ENCODE measurements around the gene FRMD1. TPM values are rescaled to one million over a fixed set of nuclear protein-coding genes. Genes with fewer than 3 reads are reported as not detected.

Gene FRMD1
- total RNA-seq, 4 donors from 2014 or later: 35.4 to 86.4 (median 47.7) TPM

DNA sequence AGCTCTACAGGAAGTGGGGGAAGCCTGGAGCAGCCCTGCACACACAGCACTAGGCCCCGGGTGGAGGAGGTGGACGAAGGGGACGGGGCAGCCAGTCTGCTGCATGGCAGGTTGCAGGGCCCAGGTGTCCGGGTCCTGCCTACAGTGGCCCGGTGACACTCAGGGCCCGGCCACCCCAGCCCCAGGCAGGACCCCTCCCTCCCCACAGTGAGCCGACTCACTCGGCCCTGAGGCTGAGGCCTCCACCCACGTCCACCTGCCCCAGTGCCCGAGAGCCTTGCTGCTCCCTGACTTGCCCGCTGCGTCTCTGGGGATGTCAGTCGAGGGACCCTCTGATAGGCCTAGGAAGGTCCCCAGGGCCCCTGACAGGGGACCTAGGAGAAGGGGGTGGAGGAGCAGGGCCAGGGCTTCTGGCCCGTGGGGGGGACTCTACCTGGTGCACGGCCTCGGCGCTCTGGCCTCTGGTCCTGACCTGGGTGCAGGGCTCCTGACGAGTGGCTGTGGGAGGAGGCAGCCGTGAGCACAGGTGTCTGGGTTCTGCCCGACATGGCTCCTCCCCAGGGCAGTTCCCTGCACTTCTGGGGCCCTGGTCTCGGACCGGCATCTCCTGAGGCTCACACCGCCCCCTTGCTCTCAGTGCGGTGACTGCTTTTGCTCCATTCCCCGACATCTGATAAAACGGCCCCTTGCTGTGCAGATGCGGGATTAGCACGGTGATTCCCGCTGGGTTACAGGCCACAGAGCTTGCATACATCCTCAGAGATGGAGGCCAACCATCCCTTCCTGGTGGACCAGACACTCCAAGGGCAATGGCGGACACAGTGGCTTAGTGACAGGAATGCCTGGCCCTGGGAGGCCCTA, 20.1 kb downstream of the FRMD1 start:
- WGBS, 2 donors (ENCODE audit: low coverage in 1 of 2): 91% methylated on average over 19 of the region's 30 CpGs; no CpG with 5 or more reads in 1 of the 2 donors
- H3K27me3 ChIP-seq: no peaks in the 10 kb centered on the region
- H3K4me1 ChIP-seq: peaks cover 0 to 12% (median 8%) of the 10 kb centered on the region in 4 donors
- no peak for DNase-seq
- no peak for TF ChIP-seq POLR2A (IDR thresholded peaks at IDR 0.05)
- TF ChIP-seq, protein P1, sequence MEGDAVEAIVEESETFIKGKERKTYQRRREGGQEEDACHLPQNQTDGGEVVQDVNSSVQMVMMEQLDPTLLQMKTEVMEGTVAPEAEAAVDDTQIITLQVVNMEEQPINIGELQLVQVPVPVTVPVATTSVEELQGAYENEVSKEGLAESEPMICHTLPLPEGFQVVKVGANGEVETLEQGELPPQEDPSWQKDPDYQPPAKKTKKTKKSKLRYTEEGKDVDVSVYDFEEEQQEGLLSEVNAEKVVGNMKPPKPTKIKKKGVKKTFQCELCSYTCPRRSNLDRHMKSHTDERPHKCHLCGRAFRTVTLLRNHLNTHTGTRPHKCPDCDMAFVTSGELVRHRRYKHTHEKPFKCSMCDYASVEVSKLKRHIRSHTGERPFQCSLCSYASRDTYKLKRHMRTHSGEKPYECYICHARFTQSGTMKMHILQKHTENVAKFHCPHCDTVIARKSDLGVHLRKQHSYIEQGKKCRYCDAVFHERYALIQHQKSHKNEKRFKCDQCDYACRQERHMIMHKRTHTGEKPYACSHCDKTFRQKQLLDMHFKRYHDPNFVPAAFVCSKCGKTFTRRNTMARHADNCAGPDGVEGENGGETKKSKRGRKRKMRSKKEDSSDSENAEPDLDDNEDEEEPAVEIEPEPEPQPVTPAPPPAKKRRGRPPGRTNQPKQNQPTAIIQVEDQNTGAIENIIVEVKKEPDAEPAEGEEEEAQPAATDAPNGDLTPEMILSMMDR (IDR thresholded peaks at IDR 0.05): no peak
- no peak for TF ChIP-seq POLR2AphosphoS5 (IDR thresholded peaks at IDR 0.05)
- TF ChIP-seq EP300 (IDR thresholded peaks at IDR 0.05; ENCODE audit: low read depth): no peak
- H3K4me3 ChIP-seq: no peak overlapping the region
- in situ Hi-C loops (cut with MboI; ENCODE audit: low pct_ligation_motif_present in 1 of 4, low pct_unique_long_range_greater_than_20kb in 1 of 4, low sequenced_read_pairs in 3 of 4): no loop called here
- H3K27ac ChIP-seq: no peak overlapping the region
- intact Hi-C loops (cut with DNase I; ENCODE audit: low total_unique reads): no loop called here
- no peaks in the 10 kb centered on the region for H3K36me3 ChIP-seq
- no peaks in the 10 kb centered on the region for H3K9me3 ChIP-seq

DNA sequence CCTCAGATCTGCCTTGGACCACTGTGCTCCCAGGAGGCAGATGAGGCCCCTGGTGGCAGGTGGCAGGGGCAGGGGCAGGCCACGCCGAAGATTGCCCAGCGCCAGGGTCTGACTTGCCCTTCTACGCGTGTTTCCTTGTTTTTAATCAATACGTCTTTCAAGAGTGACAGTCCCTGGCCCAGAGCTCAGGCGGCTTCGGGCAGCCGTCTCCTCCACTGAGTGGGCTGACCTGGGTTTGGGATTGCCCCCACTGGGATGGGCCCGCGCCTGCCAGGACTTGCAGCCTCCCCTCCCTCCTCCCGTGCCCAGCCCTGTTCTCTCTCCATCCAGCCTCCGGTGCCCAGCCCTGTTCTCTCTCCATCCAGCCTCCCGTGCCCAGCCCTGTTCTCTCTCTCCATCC, 21.2 kb downstream of the FRMD1 start:
- DNase-seq: peak; percentile 45
- TF ChIP-seq POLR2A (IDR thresholded peaks at IDR 0.05) (no peak), POLR2AphosphoS5 (IDR thresholded peaks at IDR 0.05) (no peak), EP300 (IDR thresholded peaks at IDR 0.05; ENCODE audit: low read depth) (no peak)
- TF ChIP-seq, protein P1 (IDR thresholded peaks at IDR 0.05): no peak
- in situ Hi-C loops (cut with MboI; ENCODE audit: low pct_ligation_motif_present in 1 of 4, low pct_unique_long_range_greater_than_20kb in 1 of 4, low sequenced_read_pairs in 3 of 4): no loop called here
- Histone ChIP-seq H3K36me3 (no peaks in the 10 kb centered on the region), H3K4me3 (no peak overlapping the region), H3K27ac (no peak overlapping the region), H3K9me3 (no peaks in the 10 kb centered on the region), H3K4me1 (peaks cover 0 to 12% (median 8%) of the 10 kb centered on the region in 4 donors), H3K27me3 (no peaks in the 10 kb centered on the region)
- WGBS, 2 donors (ENCODE audit: low coverage in 1 of 2): 67 to 79% methylated on average over 5 to 14 of the region's 14 CpGs
- intact Hi-C loops (cut with DNase I; ENCODE audit: low total_unique reads): no loop called here

DNA sequence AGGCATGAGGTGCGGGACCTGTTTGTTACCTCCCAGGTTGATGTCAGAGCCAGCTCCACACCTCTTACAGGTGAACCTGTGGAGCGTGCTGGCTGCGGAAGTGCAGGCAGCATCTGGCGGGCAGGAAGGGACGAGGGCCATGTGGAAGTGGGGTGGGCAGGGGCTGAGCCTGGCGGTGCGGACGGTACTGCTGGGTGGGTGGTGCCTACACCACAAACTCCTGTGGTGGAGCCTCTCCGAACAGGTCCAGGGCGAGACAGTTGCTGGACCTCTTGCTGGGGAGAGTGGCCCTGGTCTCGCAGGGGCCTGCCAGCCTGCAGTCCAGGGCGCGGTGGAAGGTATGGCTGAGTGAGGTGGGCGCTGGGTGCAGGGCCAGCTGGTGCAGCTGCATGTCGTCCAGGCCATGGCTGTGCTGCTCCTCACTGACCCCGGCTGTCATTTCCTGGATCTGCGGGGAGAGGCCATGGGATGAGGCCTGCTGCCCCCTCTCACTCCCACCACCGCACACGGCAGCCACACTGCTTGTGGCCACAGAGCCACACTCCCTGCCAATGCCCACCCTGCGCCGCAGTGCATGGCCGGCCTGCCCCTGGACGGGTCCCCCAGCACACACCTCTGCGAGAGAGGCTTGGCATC, 22.0 kb downstream of the FRMD1 start:
- H3K9me3 ChIP-seq: no peaks in the 10 kb centered on the region
- no peaks in the 10 kb centered on the region for H3K27me3 ChIP-seq
- H3K36me3 ChIP-seq: no peaks in the 10 kb centered on the region
- in situ Hi-C loops (cut with MboI; ENCODE audit: low pct_ligation_motif_present in 1 of 4, low pct_unique_long_range_greater_than_20kb in 1 of 4, low sequenced_read_pairs in 3 of 4) (no loop called here), intact Hi-C loops (cut with DNase I; ENCODE audit: low total_unique reads) (no loop called here)
- no peak for DNase-seq
- WGBS, 2 donors (ENCODE audit: low coverage in 1 of 2): 94% methylated on average over 24 of the region's 24 CpGs; no CpG with 5 or more reads in 1 of the 2 donors
- H3K4me1 ChIP-seq: peaks cover 0 to 12% (median 10%) of the 10 kb centered on the region in 4 donors
- no peak for TF ChIP-seq POLR2A (IDR thresholded peaks at IDR 0.05)
- no peak for TF ChIP-seq POLR2AphosphoS5 (IDR thresholded peaks at IDR 0.05)
- TF ChIP-seq, protein P1 (IDR thresholded peaks at IDR 0.05): no peak
- no peak overlapping the region for H3K4me3 ChIP-seq
- H3K27ac ChIP-seq: no peak overlapping the region

DNA sequence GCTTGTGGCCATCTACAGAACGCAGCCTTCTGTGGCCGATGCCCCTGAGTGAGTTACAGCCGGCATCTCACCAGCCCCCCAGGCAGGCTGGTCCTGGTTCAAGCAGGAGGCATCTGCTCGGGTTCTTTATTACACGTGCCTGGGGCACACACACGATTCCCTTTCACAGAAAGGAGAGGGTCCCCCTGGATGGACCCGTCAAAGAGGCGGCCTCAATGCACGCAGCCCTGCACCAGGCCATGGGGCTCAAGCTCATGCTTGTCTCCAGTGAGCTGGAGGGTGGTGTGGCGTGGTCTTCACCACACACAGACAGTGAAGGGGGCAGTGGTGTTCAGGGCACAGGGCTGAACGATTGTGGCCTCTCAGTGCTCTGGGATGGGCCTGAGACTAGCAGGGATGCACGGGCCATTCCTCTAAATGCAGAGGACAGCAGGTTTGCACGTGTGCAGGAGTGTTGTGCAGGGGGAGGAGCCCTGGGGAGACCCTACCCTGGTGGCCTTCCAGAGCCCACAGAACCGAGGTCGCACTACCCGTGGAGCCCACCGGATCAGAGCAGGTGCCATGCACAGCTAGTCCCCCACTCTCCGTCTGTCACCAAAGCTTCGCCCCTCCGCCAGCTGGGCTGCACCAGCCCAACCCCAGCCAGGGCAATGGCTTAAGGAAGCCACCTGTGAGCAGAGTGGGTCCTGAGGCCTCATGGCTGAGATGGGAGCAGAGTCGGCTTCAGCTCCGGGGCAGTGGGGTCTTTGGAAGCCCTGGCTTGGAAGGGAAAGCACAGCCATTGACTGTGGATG, 23.1 kb downstream of the FRMD1 start:
- 85% methylated on average over 22 of the region's 22 CpGs; no CpG with 5 or more reads in 1 of the 2 donors for WGBS, 2 donors (ENCODE audit: low coverage in 1 of 2)
- intact Hi-C loops (cut with DNase I; ENCODE audit: low total_unique reads): no loop called here
- TF ChIP-seq POLR2A (IDR thresholded peaks at IDR 0.05) (no peak), POLR2AphosphoS5 (IDR thresholded peaks at IDR 0.05) (no peak), EP300 (IDR thresholded peaks at IDR 0.05; ENCODE audit: low read depth) (no peak)
- TF ChIP-seq, protein P1 (IDR thresholded peaks at IDR 0.05): no peak
- in situ Hi-C loops (cut with MboI; ENCODE audit: low pct_ligation_motif_present in 1 of 4, low pct_unique_long_range_greater_than_20kb in 1 of 4, low sequenced_read_pairs in 3 of 4): no loop called here
- Histone ChIP-seq H3K27ac (no peak overlapping the region), H3K36me3 (no peaks in the 10 kb centered on the region), H3K27me3 (no peaks in the 10 kb centered on the region), H3K4me3 (no peak overlapping the region), H3K9me3 (no peaks in the 10 kb centered on the region), H3K4me1 (peaks cover 0 to 11% (median 9%) of the 10 kb centered on the region in 4 donors)
- DNase-seq: no peak

Data from transverse colon (tissue), 4 donors.